ENCODE results near the gene LRRN2. TPM values are rescaled to one million over a fixed set of nuclear protein-coding genes. Genes with fewer than 3 reads are reported as not detected.

LRRN2 gene
- total RNA-seq, 1 experiment from 2014 or later, result 2.0 TPM

- ChIA-PET POLR2A (no interaction called here), CTCF (no interaction called here)
- Histone ChIP-seq H3K4me3 (ENCODE audit: low read depth in 2 of 2, low read length in 2 of 2) (no peak overlapping the region), H3K36me3 (ENCODE audit: control insufficient read depth, insufficient read depth, low read length) (no peaks in the 10 kb centered on the region), H3K4me1 (ENCODE audit: control insufficient read depth, insufficient read depth, low read length) (no peaks in the 10 kb centered on the region), H3K9me3 (ENCODE audit: control insufficient read depth, insufficient read depth, low read depth, low read length) (no peaks in the 10 kb centered on the region), H3K27me3 (ENCODE audit: control insufficient read depth, insufficient read depth, low read length) (peaks cover 2% of the 10 kb centered on the region), H3K27ac (ENCODE audit: low read length) (no peak overlapping the region)
- ATAC-seq (no peak), DNase-seq (ENCODE audit: low read depth, low spot score) (no peak)
- no TSS peak for BruUV-seq (replicated peaks)
- TF ChIP-seq CTCF (IDR thresholded peaks at IDR 0.05) (no peak), TCF7L2 (IDR thresholded peaks at IDR 0.05; ENCODE audit: low read depth, low read length) (no peak), POLR2AphosphoS5 (IDR thresholded peaks at IDR 0.05; ENCODE audit: low read depth, low read length) (no peak), REST (IDR thresholded peaks at IDR 0.05; ENCODE audit: insufficient read depth in 1 of 2, low read depth in 2 of 2, low read length in 1 of 2) (no peak), SIN3A (IDR thresholded peaks at IDR 0.05; ENCODE audit: borderline replicate concordance, insufficient read depth, low read depth, low read length) (no peak)
- in situ Hi-C loops (cut with HindIII; ENCODE audit: low pct_unique_long_range_greater_than_20kb, low sequenced_read_pairs) (no loop called here), intact Hi-C loops (cut with micrococcal nuclease; ENCODE audit: unreplicated experiment) (no loop called here)
Observed at GRCh38 chr1:204669579-204669978, 16.0 kb downstream of the LRRN2 start.

- no peaks in the 10 kb centered on the region for H3K4me1 ChIP-seq (ENCODE audit: control insufficient read depth, insufficient read depth, low read length)
- no peaks in the 10 kb centered on the region for H3K36me3 ChIP-seq (ENCODE audit: control insufficient read depth, insufficient read depth, low read length)
- H3K27ac ChIP-seq (ENCODE audit: low read length), result no peak overlapping the region
- no peak overlapping the region for H3K4me3 ChIP-seq (ENCODE audit: low read depth in 2 of 2, low read length in 2 of 2)
- H3K9me3 ChIP-seq (ENCODE audit: control insufficient read depth, insufficient read depth, low read depth, low read length), result no peaks in the 10 kb centered on the region
- in situ Hi-C loops (cut with HindIII; ENCODE audit: low pct_unique_long_range_greater_than_20kb, low sequenced_read_pairs) (no loop called here), intact Hi-C loops (cut with micrococcal nuclease; ENCODE audit: unreplicated experiment) (no loop called here)
- no peak for ATAC-seq
- peaks cover 2% of the 10 kb centered on the region; the same call in 1 of the 2 replicates for H3K27me3 ChIP-seq (ENCODE audit: control insufficient read depth, insufficient read depth, low read length)
- no peak for TF ChIP-seq SIN3A (IDR thresholded peaks at IDR 0.05; ENCODE audit: borderline replicate concordance, insufficient read depth, low read depth, low read length)
- TF ChIP-seq CTCF (IDR thresholded peaks at IDR 0.05), result no peak
- no peak for TF ChIP-seq TCF7L2 (IDR thresholded peaks at IDR 0.05; ENCODE audit: low read depth, low read length)
- no peak for TF ChIP-seq REST (IDR thresholded peaks at IDR 0.05; ENCODE audit: insufficient read depth in 1 of 2, low read depth in 2 of 2, low read length in 1 of 2)
- TF ChIP-seq POLR2AphosphoS5 (IDR thresholded peaks at IDR 0.05; ENCODE audit: low read depth, low read length), result no peak
- ChIA-PET CTCF (interaction anchor here (0.6 to 0.8 kb wide), 2 partner anchors 97 to 143 kb away, joined by 3 to 7 read pairs; no protein-coding TSS in a partner anchor), POLR2A (no interaction called here)
- BruUV-seq (replicated peaks), result no TSS peak
- no peak for DNase-seq (ENCODE audit: low read depth, low spot score)
Observed at GRCh38 chr1:204664384-204664651, 21.2 kb downstream of the LRRN2 start.
